ENCODE data around the gene KRT37. TPM values are rescaled to one million over a fixed set of nuclear protein-coding genes. Genes with fewer than 3 reads are reported as not detected.
A peak's percentile ranks its signal among the peaks of the same experiment; 100 is the strongest.

KRT37 gene
- total RNA-seq, 1 experiment from 2014 or later, result not detected

- no peak overlapping the region for H3K14ac ChIP-seq (ENCODE audit: insufficient read depth, low read length)
- no peak overlapping the region for H2AK5ac ChIP-seq (ENCODE audit: insufficient read length, low read length)
- H3K27ac Mint-ChIP-seq, result peak overlapping the region in 1 of 3 experiments; percentile 51; a peak in 1 of 7 replicates
- no peak overlapping the region for H3K18ac ChIP-seq (ENCODE audit: insufficient read length, low read depth, low read length)
- H3K27me3 Mint-ChIP-seq (ENCODE audit: low read depth), result peaks cover 15% of the 10 kb centered on the region
- no peak overlapping the region for H3K4ac ChIP-seq (ENCODE audit: low read depth, low read length)
- no peak overlapping the region for H2AFZ ChIP-seq (ENCODE audit: low read length)
- H3K4me2 ChIP-seq (ENCODE audit: insufficient read depth, insufficient read length, low read length), result no peak overlapping the region
- no peak overlapping the region for H4K91ac ChIP-seq (ENCODE audit: insufficient read length, low read depth, low read length)
- no peak overlapping the region for H4K8ac ChIP-seq (replicated peaks; ENCODE audit: insufficient read length, low read depth, low read length)
- H2BK12ac ChIP-seq (ENCODE audit: insufficient read length, low read depth, low read length), result no peak overlapping the region
- no peaks in the 10 kb centered on the region for H4K20me1 ChIP-seq (ENCODE audit: control insufficient read depth, insufficient read depth, insufficient read length)
- H3K27ac ChIP-seq (ENCODE audit: insufficient read length, low read depth, low read length), result no peak overlapping the region
- H3K79me1 ChIP-seq (ENCODE audit: insufficient read depth, low read depth, low read length, poor library complexity, severe bottlenecking), result no peaks in the 10 kb centered on the region
- no peaks in the 10 kb centered on the region for H3K4me1 ChIP-seq (ENCODE audit: insufficient read depth, low read length)
- no peak overlapping the region for H3K23ac ChIP-seq (ENCODE audit: insufficient read length, low read depth, low read length)
- DNase-seq, result no peak
- H2BK20ac ChIP-seq (ENCODE audit: low read depth, low read length, poor library complexity, severe bottlenecking), result no peak overlapping the region
- no peaks in the 10 kb centered on the region; a peak in 1 of 7 replicates for H3K36me3 Mint-ChIP-seq (ENCODE audit: insufficient read depth in 1 of 3, low read depth in 3 of 3)
- no peaks in the 10 kb centered on the region for H3K27me3 ChIP-seq (ENCODE audit: insufficient read depth, low read length)
- WGBS (ENCODE audit: extremely low coverage, insufficient read length, low lambda C conversion rate), result no CpG with 5 or more reads among the region's 5 CpGs
- H2BK15ac ChIP-seq (ENCODE audit: low read depth, low read length), result no peak overlapping the region
- H3K4me3 Mint-ChIP-seq, result no peak overlapping the region
- H3K9ac ChIP-seq (ENCODE audit: extremely low read depth, insufficient read length, low read length), result no peak overlapping the region
- H3K4me1 Mint-ChIP-seq, result peaks cover 6% of the 10 kb centered on the region in 2 experiments
- H3T11ph ChIP-seq (ENCODE audit: low read length), result no peak overlapping the region
- TF ChIP-seq, protein P1, sequence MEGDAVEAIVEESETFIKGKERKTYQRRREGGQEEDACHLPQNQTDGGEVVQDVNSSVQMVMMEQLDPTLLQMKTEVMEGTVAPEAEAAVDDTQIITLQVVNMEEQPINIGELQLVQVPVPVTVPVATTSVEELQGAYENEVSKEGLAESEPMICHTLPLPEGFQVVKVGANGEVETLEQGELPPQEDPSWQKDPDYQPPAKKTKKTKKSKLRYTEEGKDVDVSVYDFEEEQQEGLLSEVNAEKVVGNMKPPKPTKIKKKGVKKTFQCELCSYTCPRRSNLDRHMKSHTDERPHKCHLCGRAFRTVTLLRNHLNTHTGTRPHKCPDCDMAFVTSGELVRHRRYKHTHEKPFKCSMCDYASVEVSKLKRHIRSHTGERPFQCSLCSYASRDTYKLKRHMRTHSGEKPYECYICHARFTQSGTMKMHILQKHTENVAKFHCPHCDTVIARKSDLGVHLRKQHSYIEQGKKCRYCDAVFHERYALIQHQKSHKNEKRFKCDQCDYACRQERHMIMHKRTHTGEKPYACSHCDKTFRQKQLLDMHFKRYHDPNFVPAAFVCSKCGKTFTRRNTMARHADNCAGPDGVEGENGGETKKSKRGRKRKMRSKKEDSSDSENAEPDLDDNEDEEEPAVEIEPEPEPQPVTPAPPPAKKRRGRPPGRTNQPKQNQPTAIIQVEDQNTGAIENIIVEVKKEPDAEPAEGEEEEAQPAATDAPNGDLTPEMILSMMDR (conservative IDR thresholded peaks at IDR 0.05), result no peak
- H3K23me2 ChIP-seq (ENCODE audit: insufficient read length, low read depth, low read length, poor library complexity, severe bottlenecking), result no peaks in the 10 kb centered on the region
- H2BK5ac ChIP-seq (ENCODE audit: insufficient read length, low read length), result no peak overlapping the region
- no peak overlapping the region for H4K5ac ChIP-seq (ENCODE audit: insufficient read length, low read depth, low read length)
- H2BK120ac ChIP-seq (ENCODE audit: low read depth, low read length, poor library complexity, severe bottlenecking), result no peak overlapping the region
- no peaks in the 10 kb centered on the region for H3K9me3 ChIP-seq (ENCODE audit: control insufficient read depth, low read depth, low read length)
- H3K9me3 Mint-ChIP-seq, result no peaks in the 10 kb centered on the region; a peak in 1 of 5 replicates
- no peaks in the 10 kb centered on the region for H3K79me2 ChIP-seq (ENCODE audit: insufficient read depth, low read length)
- no peak overlapping the region for H3K56ac ChIP-seq (ENCODE audit: insufficient read length, low read depth, low read length)
Measured at GRCh38 chr17:41439375-41439774, 15.0 kb upstream of the KRT37 start.
